Liver (tissue), 9 donors: Measurements from ENCODE around the gene NDUFV2. TPM values are rescaled to one million over a fixed set of nuclear protein-coding genes. Genes with fewer than 3 reads are reported as not detected.
A peak's percentile ranks its signal among the peaks of the same experiment; 100 is the strongest.

Experiments used
- DNase-seq: peaks from one replicate; pipeline ENCODE4 v3.0.0-alpha.2; 2017; ENCODE audit warnings: low spot score
- H3K27ac ChIP-seq, 2 donors: one replicate each; pipeline ENCODE4 v1.7.0; 2013; ENCODE audit warnings: inconsistent platforms in 2 of 2, low read length in 2 of 2, control low read depth in 1 of 2, low read depth in 1 of 2, mild to moderate bottlenecking in 1 of 2
- H3K27me3 ChIP-seq, 4 donors: one replicate each; pipeline versions ENCODE4 v1.6.1 to v1.7.0; 2013; ENCODE audit warnings: low read length in 3 of 4, inconsistent platforms in 1 of 4, mild to moderate bottlenecking in 1 of 4, moderate library complexity in 1 of 4; ENCODE audit not compliant: control insufficient read depth in 4 of 4, insufficient read depth in 4 of 4
- H3K36me3 ChIP-seq, 4 donors: one replicate each; pipeline versions ENCODE4 v1.6.1 to v1.7.0; 2013; ENCODE audit warnings: low read length in 3 of 4, mild to moderate bottlenecking in 3 of 4, low read depth in 1 of 4, moderate library complexity in 1 of 4; ENCODE audit not compliant: control insufficient read depth in 4 of 4, insufficient read depth in 3 of 4
- H3K4me1 ChIP-seq, 4 donors: one replicate each; pipeline versions ENCODE4 v1.6.1 to v1.7.0; 2013; ENCODE audit warnings: low read length in 3 of 4, mild to moderate bottlenecking in 3 of 4, moderate library complexity in 1 of 4; ENCODE audit not compliant: control insufficient read depth in 4 of 4, insufficient read depth in 4 of 4
- H3K4me3 ChIP-seq, 3 donors: one replicate each; pipeline versions ENCODE4 v1.6.1 to v1.7.0; 2013; ENCODE audit warnings: low read length in 3 of 3, control low read depth in 1 of 3, low read depth in 1 of 3, mild to moderate bottlenecking in 1 of 3
- H3K9ac ChIP-seq, 2 donors: one replicate each; pipeline ENCODE4 v1.7.0; 2013; ENCODE audit warnings: low read length in 2 of 2, mild to moderate bottlenecking in 2 of 2, moderate library complexity in 2 of 2, control low read depth in 1 of 2, low read depth in 1 of 2
- H3K9me3 ChIP-seq, 4 donors: one replicate each; pipeline versions ENCODE4 v1.6.1 to v1.7.0; 2013; ENCODE audit warnings: low read length in 3 of 4; ENCODE audit not compliant: control insufficient read depth in 4 of 4
- EGR1 ChIP-seq, 2 donors: IDR thresholded peaks; 2 replicates each; pipeline ENCODE4 v1.6.1; 2016 to 2018; ENCODE audit warnings: antibody characterized with exemption in 2 of 2, low read depth in 2 of 2
- FOXA1 ChIP-seq: IDR thresholded peaks from 2 replicates; pipeline ENCODE4 v1.6.1; 2016; ENCODE audit warnings: antibody characterized with exemption
- FOXA2 ChIP-seq: IDR thresholded peaks from 2 replicates; pipeline ENCODE4 v1.6.1; 2016; ENCODE audit warnings: antibody characterized with exemption
- GABPA ChIP-seq, 2 donors: IDR thresholded peaks in 1 of 2; conservative IDR thresholded peaks in 1 of 2; 2 replicates each; pipeline ENCODE4 v1.6.1; 2016; ENCODE audit warnings: antibody characterized with exemption in 2 of 2, mild to moderate bottlenecking in 1 of 2, moderate library complexity in 1 of 2
- HNF4A ChIP-seq, 2 donors: conservative IDR thresholded peaks; 2 replicates each; pipeline ENCODE4 v1.6.1; 2016; ENCODE audit warnings: antibody characterized with exemption in 2 of 2, mild to moderate bottlenecking in 2 of 2
- HNF4G ChIP-seq: IDR thresholded peaks from 2 replicates; pipeline ENCODE4 v1.6.1; 2016; ENCODE audit warnings: antibody characterized with exemption
- JUND ChIP-seq, 2 donors: IDR thresholded peaks; 2 replicates each; pipeline ENCODE4 v1.6.1; 2016; ENCODE audit warnings: antibody characterized with exemption in 2 of 2
- NR2F2 ChIP-seq: IDR thresholded peaks from 2 replicates; pipeline ENCODE4 v1.6.1; 2016; ENCODE audit warnings: antibody characterized with exemption
- RAD21 ChIP-seq, 2 donors: IDR thresholded peaks; 2 replicates each; pipeline ENCODE4 v1.6.1; 2016; ENCODE audit warnings: antibody characterized with exemption in 2 of 2, mild to moderate bottlenecking in 2 of 2
- RXRA ChIP-seq, 2 donors: IDR thresholded peaks; 2 replicates each; pipeline ENCODE4 v1.6.1; 2017 to 2018; ENCODE audit warnings: antibody characterized with exemption in 2 of 2, mild to moderate bottlenecking in 1 of 2
- SP1 ChIP-seq: IDR thresholded peaks from 2 replicates; pipeline ENCODE4 v1.6.1; 2018; ENCODE audit warnings: antibody characterized with exemption, mild to moderate bottlenecking
- TAF1 ChIP-seq: conservative IDR thresholded peaks from 2 replicates; pipeline ENCODE4 v1.6.1; 2016; ENCODE audit warnings: antibody characterized with exemption, mild to moderate bottlenecking
- YY1 ChIP-seq: IDR thresholded peaks from 2 replicates; pipeline ENCODE4 v1.6.1; 2016; ENCODE audit warnings: antibody characterized with exemption, mild to moderate bottlenecking
- WGBS: extraction: QIAGEN DNeasy Blood & Tissue Kit; methylation state at CpG from one replicate; pipeline ENCODE4 v1.1.7; 2013; 5-methylcytosine and 5-hydroxymethylcytosine counted together
- polyA plus RNA-seq, 2 donors: library from polyadenylated mRNA; stranded (reverse) in 1 of 2; unstranded in 1 of 2; fragments of 200-250 nt in 1 of 2; fragments of >200 nt in 1 of 2; fragmentation: Nextera tagmentation in 1 of 2; extraction: Ambion mirVana in 1 of 2; gene quantifications; one replicate each; pipeline versions ENCODE4 v1.2.1 to v1.2.3, GENCODE V29; 2013 to 2015
- total RNA-seq, 2 donors: library from RNA; depleted of rRNA; stranded (reverse); fragments of >200 nt; gene quantifications; one replicate each; pipeline ENCODE4 v1.2.3, GENCODE V29; 2014
- TF ChIP-seq, protein P1 (sequence below): IDR thresholded peaks from 2 replicates; pipeline ENCODE4 v1.6.1; 2016; ENCODE audit warnings: antibody characterized with exemption
- TF ChIP-seq, protein P2 (sequence below): IDR thresholded peaks from 2 replicates; pipeline ENCODE4 v1.6.1; 2016; ENCODE audit warnings: antibody characterized with exemption
- TF ChIP-seq, protein P3 (sequence below): fragments of 150-350 bp; IDR thresholded peaks from 2 replicates; pipeline ENCODE4 v1.5.1; 2017; ENCODE audit warnings: improper control_type of control experiment, low read depth, low read length; ENCODE audit not compliant: missing input control
- TF ChIP-seq, protein P4 (sequence below): IDR thresholded peaks from 2 replicates; pipeline ENCODE4 v1.6.1; 2016; ENCODE audit warnings: antibody characterized with exemption
- donor health status: healthy.
- donor health status: healthy.
- donor health status: healthy.
- donor health status: healthy.
- donor health status: healthy.

NDUFV2 gene
- total and polyA plus RNA-seq, 4 donors: 74.5 to 415 (median 185) TPM

DNA sequence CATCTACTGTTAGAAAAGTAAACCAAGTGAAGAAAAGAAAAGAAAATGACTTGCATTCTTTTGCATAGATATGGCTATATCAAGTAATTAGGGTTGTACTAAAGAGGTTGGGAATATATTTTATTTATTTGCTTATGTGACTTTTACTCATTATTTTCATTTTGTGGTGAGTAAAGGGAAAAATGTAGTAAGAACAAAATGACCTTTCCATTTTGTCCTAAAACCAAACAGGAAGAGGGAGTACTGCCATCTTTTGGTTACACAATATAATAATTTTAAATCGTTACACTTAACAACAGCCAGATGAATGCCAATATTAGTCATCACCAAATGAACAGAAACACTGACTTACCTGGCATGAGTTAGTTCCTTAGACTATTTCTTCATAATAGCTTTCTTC is 47.3 kb upstream of the NDUFV2 start:
- no peaks in the 10 kb centered on the region for H3K27me3 ChIP-seq
- no peaks in the 10 kb centered on the region for H3K36me3 ChIP-seq
- no peak for DNase-seq
- H3K4me1 ChIP-seq: peaks cover 0 to 6% (median 5%) of the 10 kb centered on the region in 4 donors
- H3K9ac ChIP-seq: no peak overlapping the region
- H3K27ac ChIP-seq: no peak overlapping the region
- WGBS: 1% methylated on average over 1 of the region's 1 CpG
- peaks cover 0 to 4% (median 0%) of the 10 kb centered on the region in 4 donors for H3K9me3 ChIP-seq
- TF ChIP-seq YY1: peak; percentile 88
- no peak for TF ChIP-seq TAF1
- no peak for TF ChIP-seq SP1
- TF ChIP-seq RAD21 (IDR thresholded peaks at IDR 0.05): peak; percentile 64 to 75
- peak in 1 of 2 donors; percentile 41 for TF ChIP-seq JUND (IDR thresholded peaks at IDR 0.05)
- no peak overlapping the region for H3K4me3 ChIP-seq

DNA sequence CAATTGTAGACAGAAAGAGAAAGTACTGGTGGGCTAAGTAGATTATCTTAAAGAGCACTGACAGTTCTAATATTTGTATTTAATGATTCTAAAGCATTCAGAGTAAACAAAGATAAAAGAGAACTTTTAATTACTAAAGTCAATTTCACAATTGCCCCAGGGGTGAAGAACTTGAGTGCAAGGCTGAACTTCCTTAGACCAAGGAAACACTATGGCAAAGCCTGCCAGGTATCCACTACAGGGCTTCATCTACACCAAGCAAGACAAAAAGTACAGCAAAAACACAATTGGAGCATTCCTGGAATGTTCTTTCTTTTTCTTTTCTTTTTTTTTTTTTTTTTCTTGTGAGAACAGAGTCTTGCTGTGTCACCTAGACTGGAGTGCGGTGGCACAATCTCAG is 46.9 kb upstream of the NDUFV2 start:
- no peak overlapping the region for H3K27ac ChIP-seq
- WGBS: 86% methylated on average over 1 of the region's 1 CpG
- TF ChIP-seq NR2F2 (no peak), RAD21 (IDR thresholded peaks at IDR 0.05) (no peak), FOXA2 (no peak), FOXA1 (no peak), SP1 (no peak), YY1 (no peak), GABPA (IDR thresholded peaks at IDR 0.05 in 1 of 2, conservative IDR thresholded peaks at IDR 0.05 in 1 of 2) (no peak), EGR1 (IDR thresholded peaks at IDR 0.05; ENCODE audit: low read depth in 2 of 2) (no peak), JUND (IDR thresholded peaks at IDR 0.05) (no peak), HNF4A (conservative IDR thresholded peaks at IDR 0.05) (no peak), HNF4G (no peak)
- TF ChIP-seq, protein P1, sequence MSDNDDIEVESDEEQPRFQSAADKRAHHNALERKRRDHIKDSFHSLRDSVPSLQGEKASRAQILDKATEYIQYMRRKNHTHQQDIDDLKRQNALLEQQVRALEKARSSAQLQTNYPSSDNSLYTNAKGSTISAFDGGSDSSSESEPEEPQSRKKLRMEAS: no peak
- TF ChIP-seq, protein P2, sequence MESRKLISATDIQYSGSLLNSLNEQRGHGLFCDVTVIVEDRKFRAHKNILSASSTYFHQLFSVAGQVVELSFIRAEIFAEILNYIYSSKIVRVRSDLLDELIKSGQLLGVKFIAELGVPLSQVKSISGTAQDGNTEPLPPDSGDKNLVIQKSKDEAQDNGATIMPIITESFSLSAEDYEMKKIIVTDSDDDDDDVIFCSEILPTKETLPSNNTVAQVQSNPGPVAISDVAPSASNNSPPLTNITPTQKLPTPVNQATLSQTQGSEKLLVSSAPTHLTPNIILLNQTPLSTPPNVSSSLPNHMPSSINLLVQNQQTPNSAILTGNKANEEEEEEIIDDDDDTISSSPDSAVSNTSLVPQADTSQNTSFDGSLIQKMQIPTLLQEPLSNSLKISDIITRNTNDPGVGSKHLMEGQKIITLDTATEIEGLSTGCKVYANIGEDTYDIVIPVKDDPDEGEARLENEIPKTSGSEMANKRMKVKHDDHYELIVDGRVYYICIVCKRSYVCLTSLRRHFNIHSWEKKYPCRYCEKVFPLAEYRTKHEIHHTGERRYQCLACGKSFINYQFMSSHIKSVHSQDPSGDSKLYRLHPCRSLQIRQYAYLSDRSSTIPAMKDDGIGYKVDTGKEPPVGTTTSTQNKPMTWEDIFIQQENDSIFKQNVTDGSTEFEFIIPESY: no peak
- TF ChIP-seq, protein P3, sequence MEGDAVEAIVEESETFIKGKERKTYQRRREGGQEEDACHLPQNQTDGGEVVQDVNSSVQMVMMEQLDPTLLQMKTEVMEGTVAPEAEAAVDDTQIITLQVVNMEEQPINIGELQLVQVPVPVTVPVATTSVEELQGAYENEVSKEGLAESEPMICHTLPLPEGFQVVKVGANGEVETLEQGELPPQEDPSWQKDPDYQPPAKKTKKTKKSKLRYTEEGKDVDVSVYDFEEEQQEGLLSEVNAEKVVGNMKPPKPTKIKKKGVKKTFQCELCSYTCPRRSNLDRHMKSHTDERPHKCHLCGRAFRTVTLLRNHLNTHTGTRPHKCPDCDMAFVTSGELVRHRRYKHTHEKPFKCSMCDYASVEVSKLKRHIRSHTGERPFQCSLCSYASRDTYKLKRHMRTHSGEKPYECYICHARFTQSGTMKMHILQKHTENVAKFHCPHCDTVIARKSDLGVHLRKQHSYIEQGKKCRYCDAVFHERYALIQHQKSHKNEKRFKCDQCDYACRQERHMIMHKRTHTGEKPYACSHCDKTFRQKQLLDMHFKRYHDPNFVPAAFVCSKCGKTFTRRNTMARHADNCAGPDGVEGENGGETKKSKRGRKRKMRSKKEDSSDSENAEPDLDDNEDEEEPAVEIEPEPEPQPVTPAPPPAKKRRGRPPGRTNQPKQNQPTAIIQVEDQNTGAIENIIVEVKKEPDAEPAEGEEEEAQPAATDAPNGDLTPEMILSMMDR: no peak
- TF ChIP-seq, protein P4, sequence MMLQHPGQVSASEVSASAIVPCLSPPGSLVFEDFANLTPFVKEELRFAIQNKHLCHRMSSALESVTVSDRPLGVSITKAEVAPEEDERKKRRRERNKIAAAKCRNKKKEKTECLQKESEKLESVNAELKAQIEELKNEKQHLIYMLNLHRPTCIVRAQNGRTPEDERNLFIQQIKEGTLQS: no peak
- no peaks in the 10 kb centered on the region for H3K27me3 ChIP-seq
- peaks cover 0 to 3% (median 0%) of the 10 kb centered on the region in 4 donors for H3K9me3 ChIP-seq
- H3K36me3 ChIP-seq: no peaks in the 10 kb centered on the region
- no peak overlapping the region for H3K4me3 ChIP-seq
- H3K4me1 ChIP-seq: peaks cover 0 to 6% (median 5%) of the 10 kb centered on the region in 4 donors
- DNase-seq: no peak
- no peak overlapping the region for H3K9ac ChIP-seq

DNA sequence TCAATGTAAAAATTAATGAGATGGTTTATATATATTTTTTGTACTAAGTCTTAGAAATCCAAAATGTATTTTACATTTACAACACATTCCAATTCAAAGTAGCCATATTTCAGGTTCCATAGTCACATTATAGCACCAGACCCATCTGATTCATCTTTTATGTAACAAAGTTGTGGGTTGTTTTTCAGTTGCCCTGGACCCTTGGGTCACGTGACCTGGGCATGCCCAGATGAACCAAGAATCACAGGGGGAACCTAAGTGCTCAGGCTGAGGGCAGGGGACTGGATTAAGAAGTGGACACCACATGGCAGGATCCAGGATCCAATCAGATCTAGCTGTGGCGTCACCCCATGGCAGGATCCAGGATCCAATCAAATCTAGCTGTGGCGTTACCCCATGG is 44.9 kb upstream of the NDUFV2 start:
- Histone ChIP-seq H3K9me3 (no peaks in the 10 kb centered on the region), H3K27me3 (no peaks in the 10 kb centered on the region), H3K27ac (no peak overlapping the region), H3K9ac (no peak overlapping the region), H3K4me3 (no peak overlapping the region), H3K36me3 (no peaks in the 10 kb centered on the region), H3K4me1 (peaks cover 0 to 6% (median 5%) of the 10 kb centered on the region in 4 donors)
- TF ChIP-seq SP1 (no peak), TAF1 (no peak), NR2F2 (no peak), YY1 (no peak), HNF4G (no peak), FOXA1 (no peak), EGR1 (IDR thresholded peaks at IDR 0.05; ENCODE audit: low read depth in 2 of 2) (no peak), RXRA (IDR thresholded peaks at IDR 0.05) (no peak), JUND (IDR thresholded peaks at IDR 0.05) (no peak)
- TF ChIP-seq, protein P3: no peak
- TF ChIP-seq, protein P1: no peak
- no peak for DNase-seq
- WGBS: 93% methylated on average over 3 of the region's 3 CpGs
